Spleen (tissue), 11 donors: ENCODE data around the gene IMPA2. TPM values are rescaled to one million over a fixed set of nuclear protein-coding genes. Genes with fewer than 3 reads are reported as not detected.

Experiments used
- DNase-seq: peaks from one replicate; pipeline ENCODE4 v3.0.0-alpha.2; 2020
- H3K27ac ChIP-seq, 8 donors: fragments of 200-600 bp; sonication (generic) in 7 of 8; 1 replicate in 4 of 8; 2 replicates in 4 of 8; pipeline versions ENCODE4 v1.5.0 to v1.8.0; 2016 to 2021; ENCODE audit warnings: inconsistent platforms in 4 of 8, mild to moderate bottlenecking in 4 of 8, moderate library complexity in 1 of 8
- H3K27me3 ChIP-seq, 7 donors: fragments of 200-600 bp; sonication (generic) in 6 of 7; replicated peaks in 1 of 7; 1 replicate in 4 of 7; 2 replicates in 3 of 7; pipeline versions ENCODE4 v1.5.0 to v1.8.0; 2016 to 2021; ENCODE audit warnings: inconsistent platforms in 3 of 7, mild to moderate bottlenecking in 1 of 7
- H3K36me3 ChIP-seq, 6 donors: fragments of 200-600 bp; sonication (generic) in 5 of 6; 1 replicate in 4 of 6; 2 replicates in 2 of 6; pipeline versions ENCODE4 v1.5.0 to v1.8.0; 2016 to 2021; ENCODE audit warnings: inconsistent platforms in 2 of 6
- H3K4me1 ChIP-seq, 6 donors: fragments of 200-600 bp; sonication (generic) in 5 of 6; 1 replicate in 3 of 6; 2 replicates in 3 of 6; pipeline versions ENCODE4 v1.5.0 to v1.8.0; 2016 to 2021; ENCODE audit warnings: inconsistent platforms in 3 of 6
- H3K4me3 ChIP-seq, 8 donors: fragments of 200-600 bp; sonication (generic) in 7 of 8; 1 replicate in 4 of 8; 2 replicates in 4 of 8; pipeline versions ENCODE4 v1.5.0 to v1.8.0; 2016 to 2021; ENCODE audit warnings: inconsistent platforms in 4 of 8, mild to moderate bottlenecking in 4 of 8, moderate library complexity in 2 of 8
- H3K9me3 ChIP-seq, 8 donors: fragments of 200-600 bp; sonication (generic) in 7 of 8; 1 replicate in 4 of 8; 2 replicates in 4 of 8; pipeline versions ENCODE4 v1.5.0 to v1.8.0; 2016 to 2021; ENCODE audit warnings: inconsistent platforms in 4 of 8
- POLR2A ChIP-seq, 3 donors: fragments of 450-650 bp; IDR thresholded peaks; one replicate each; pipeline ENCODE4 v1.5.1; 2017; ENCODE audit warnings: antibody characterized with exemption in 3 of 3, mild to moderate bottlenecking in 1 of 3
- POLR2AphosphoS5 ChIP-seq, 3 donors: sonication (generic); formaldehyde crosslinking; IDR thresholded peaks; one replicate each; pipeline ENCODE4 v1.5.1; 2017; ENCODE audit warnings: antibody characterized with exemption in 3 of 3
- WGBS, 5 donors: extraction: QIAGEN DNeasy Blood & Tissue Kit in 3 of 5; methylation state at CpG; one replicate each; pipeline versions ENCODE4 v1.1.5 to v1.1.7; 2013 to 2018; 5-methylcytosine and 5-hydroxymethylcytosine counted together
- intact Hi-C: fragments of 100-400 bp; cut with DNase I; formaldehyde crosslinking; loops from one replicate; pipeline ENCODE4 v1.15.0; 2023; ENCODE audit warnings: low total_unique reads
- polyA plus RNA-seq, 3 donors: library from polyadenylated mRNA; stranded (reverse); fragments of 200-250 nt; gene quantifications; one replicate each; pipeline ENCODE4 v1.2.1, GENCODE V29; 2013
- total RNA-seq, 7 donors: library from RNA; depleted of rRNA in 3 of 7; stranded (reverse); fragments of >200 nt in 3 of 7; fragmentation: NEBNext Ultra II Directional in 4 of 7; extraction: Animal tissue kit (Norgen Biotek cat#: 25700) in 4 of 7; gene quantifications; one replicate each; pipeline versions ENCODE4 v1.1.0 to v1.2.1, GENCODE V29; 2016 to 2021
- TF ChIP-seq, protein P1 (sequence below), 11 experiments: fragments of 200-600 bp in 7 of 11; fragments of 450-650 bp in 4 of 11; sonication (generic) in 4 of 11; IDR thresholded peaks in 8 of 11; conservative IDR thresholded peaks in 3 of 11; 1 replicate in 7 of 11; 2 replicates in 4 of 11; pipeline versions ENCODE4 v1.4.0 to v1.8.0; 2016 to 2021; ENCODE audit warnings: antibody characterized with exemption in 11 of 11, inconsistent platforms in 4 of 11, mild to moderate bottlenecking in 1 of 11
- donor health status: healthy with polysubstance abuse.
- donor health status: DM: no; HTN: no; CAD: no; lungs with moderate emphysema.
- donor health status: DM: no; HTN: no; CAD: no.
- donor health status: Bipolar disorder and iron deficiency.
- donor health status: healthy.
- donor health status: DM: no; HTN: no; CAD: no.
- donor health status: DM: yes; HTN: yes; CAD: no.

Gene IMPA2
- total and polyA plus RNA-seq, 10 donors, result 11.1 to 60.7 (median 32.9) TPM

DNA sequence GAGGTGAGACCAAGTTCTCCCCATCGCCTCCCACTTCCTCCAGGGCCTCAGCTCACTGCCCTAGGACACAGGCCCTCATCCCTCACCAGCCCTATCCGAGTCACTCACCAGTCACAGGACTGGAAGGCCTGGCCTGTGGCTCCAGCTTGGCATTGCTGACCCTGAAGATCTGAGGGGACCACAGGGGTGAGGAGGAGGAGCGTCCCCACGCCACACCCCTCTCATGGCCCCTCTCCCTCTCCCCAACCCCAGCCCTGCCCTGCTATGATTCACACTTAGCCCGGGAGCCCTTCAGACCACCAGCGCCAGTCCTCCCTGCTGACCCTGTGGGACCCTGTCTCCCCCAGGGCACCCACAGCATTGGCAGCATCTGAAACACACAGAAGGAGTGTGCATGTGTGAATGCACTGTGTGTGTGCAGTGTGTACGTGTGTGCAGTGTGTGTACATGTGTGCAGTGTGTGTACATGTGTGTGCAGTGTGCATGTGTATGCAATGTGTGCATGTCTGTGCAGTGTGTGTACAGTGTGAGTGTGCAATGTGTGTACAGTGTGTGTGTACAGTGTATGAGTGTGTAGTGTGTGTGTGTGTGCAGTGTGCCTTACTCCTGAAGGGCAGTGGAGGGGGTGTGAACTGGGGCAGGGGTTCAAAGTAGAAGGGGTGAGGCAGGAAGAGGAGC lies 82.9 kb downstream of the IMPA2 start:
- Histone ChIP-seq H3K4me3 (no peak overlapping the region), H3K36me3 (no peaks in the 10 kb centered on the region), H3K27me3 (peaks cover 0 to 6% (median 0%) of the 10 kb centered on the region in 7 donors), H3K27ac (no peak overlapping the region), H3K9me3 (no peaks in the 10 kb centered on the region), H3K4me1 (no peaks in the 10 kb centered on the region)
- TF ChIP-seq POLR2AphosphoS5 (IDR thresholded peaks at IDR 0.05) (no peak), POLR2A (IDR thresholded peaks at IDR 0.05) (no peak)
- TF ChIP-seq, protein P1, sequence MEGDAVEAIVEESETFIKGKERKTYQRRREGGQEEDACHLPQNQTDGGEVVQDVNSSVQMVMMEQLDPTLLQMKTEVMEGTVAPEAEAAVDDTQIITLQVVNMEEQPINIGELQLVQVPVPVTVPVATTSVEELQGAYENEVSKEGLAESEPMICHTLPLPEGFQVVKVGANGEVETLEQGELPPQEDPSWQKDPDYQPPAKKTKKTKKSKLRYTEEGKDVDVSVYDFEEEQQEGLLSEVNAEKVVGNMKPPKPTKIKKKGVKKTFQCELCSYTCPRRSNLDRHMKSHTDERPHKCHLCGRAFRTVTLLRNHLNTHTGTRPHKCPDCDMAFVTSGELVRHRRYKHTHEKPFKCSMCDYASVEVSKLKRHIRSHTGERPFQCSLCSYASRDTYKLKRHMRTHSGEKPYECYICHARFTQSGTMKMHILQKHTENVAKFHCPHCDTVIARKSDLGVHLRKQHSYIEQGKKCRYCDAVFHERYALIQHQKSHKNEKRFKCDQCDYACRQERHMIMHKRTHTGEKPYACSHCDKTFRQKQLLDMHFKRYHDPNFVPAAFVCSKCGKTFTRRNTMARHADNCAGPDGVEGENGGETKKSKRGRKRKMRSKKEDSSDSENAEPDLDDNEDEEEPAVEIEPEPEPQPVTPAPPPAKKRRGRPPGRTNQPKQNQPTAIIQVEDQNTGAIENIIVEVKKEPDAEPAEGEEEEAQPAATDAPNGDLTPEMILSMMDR (IDR thresholded peaks at IDR 0.05 in 8 of 11, conservative IDR thresholded peaks at IDR 0.05 in 3 of 11), result no peak
- intact Hi-C loops, result no loop called here
- no peak for DNase-seq
- WGBS, 5 donors, result 72 to 91% (median 81%) methylated on average over 5 to 7 of the region's 7 CpGs

DNA sequence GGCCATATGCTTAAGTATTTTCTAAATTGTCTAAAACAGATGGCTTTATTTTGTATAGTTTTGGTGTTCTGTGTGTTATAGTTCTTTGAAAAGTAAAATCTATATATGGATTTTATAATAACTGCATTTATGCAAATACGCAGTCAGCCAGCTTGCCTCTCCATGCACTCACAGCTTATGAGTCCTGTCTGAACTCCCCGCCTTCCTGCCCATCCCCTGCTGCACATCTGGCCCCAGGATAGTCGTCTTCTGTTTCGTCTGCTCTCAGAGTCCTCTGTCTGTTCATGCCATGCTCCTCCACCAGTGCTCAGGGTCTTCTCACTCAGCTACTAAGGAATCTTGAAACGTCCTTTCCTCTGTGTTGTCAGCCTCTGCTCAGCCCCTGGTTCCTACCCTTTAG lies 84.1 kb downstream of the IMPA2 start:
- 75 to 83% (median 76%) methylated on average over 5 of the region's 5 CpGs for WGBS, 5 donors
- TF ChIP-seq POLR2A (IDR thresholded peaks at IDR 0.05) (no peak), POLR2AphosphoS5 (IDR thresholded peaks at IDR 0.05) (no peak)
- TF ChIP-seq, protein P1 (IDR thresholded peaks at IDR 0.05 in 8 of 11, conservative IDR thresholded peaks at IDR 0.05 in 3 of 11), result no peak
- H3K27ac ChIP-seq, result no peak overlapping the region
- no peak for DNase-seq
- intact Hi-C loops, result no loop called here
- no peaks in the 10 kb centered on the region for H3K36me3 ChIP-seq
- peaks cover 0 to 6% (median 0%) of the 10 kb centered on the region in 7 donors for H3K27me3 ChIP-seq
- H3K9me3 ChIP-seq, result no peaks in the 10 kb centered on the region
- no peak overlapping the region for H3K4me3 ChIP-seq
- no peaks in the 10 kb centered on the region for H3K4me1 ChIP-seq

DNA sequence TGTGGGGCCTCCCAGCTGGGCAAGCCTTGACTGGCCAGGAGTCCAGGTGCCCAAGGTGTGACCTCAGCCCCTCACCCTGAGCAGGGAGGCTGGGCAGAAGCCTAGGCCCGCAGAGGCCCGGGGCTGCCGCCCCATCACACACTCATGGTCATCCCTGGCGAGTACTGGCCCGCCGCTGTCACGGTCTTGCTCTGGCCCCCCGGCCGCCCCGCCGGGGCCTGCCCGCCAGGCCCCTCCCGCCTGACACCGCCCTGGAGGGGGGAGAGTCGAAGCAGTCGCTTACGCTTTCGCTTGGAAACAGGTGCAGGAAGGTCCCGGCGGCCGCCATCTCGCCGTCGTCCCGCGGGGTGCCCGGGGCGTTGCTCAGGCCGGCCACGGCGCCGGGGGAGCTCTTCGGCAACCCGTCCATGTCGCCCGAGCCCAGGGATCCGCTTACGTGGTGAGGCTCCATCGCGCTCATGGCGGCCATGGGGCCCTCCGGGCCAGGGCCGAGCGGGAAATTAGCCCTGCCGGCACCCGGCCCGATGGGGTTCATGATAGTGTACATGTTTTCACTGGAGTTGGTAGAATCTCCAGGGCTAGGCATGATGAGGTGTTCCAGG lies 85.7 kb downstream of the IMPA2 start:
- no peaks in the 10 kb centered on the region for H3K9me3 ChIP-seq
- H3K36me3 ChIP-seq, result no peaks in the 10 kb centered on the region
- H3K4me3 ChIP-seq, result no peak overlapping the region
- H3K27me3 ChIP-seq, result peaks cover 0 to 6% (median 0%) of the 10 kb centered on the region in 7 donors
- TF ChIP-seq POLR2AphosphoS5 (IDR thresholded peaks at IDR 0.05) (no peak), POLR2A (IDR thresholded peaks at IDR 0.05) (no peak)
- TF ChIP-seq, protein P1 (IDR thresholded peaks at IDR 0.05 in 8 of 11, conservative IDR thresholded peaks at IDR 0.05 in 3 of 11), result no peak
- H3K4me1 ChIP-seq, result no peaks in the 10 kb centered on the region
- no peak for DNase-seq
- H3K27ac ChIP-seq, result no peak overlapping the region
- 95 to 98% (median 97%) methylated on average over 35 to 47 of the region's 47 CpGs for WGBS, 5 donors
- intact Hi-C loops, result no loop called here

- no peak for DNase-seq
- Histone ChIP-seq H3K36me3 (no peaks in the 10 kb centered on the region), H3K9me3 (no peaks in the 10 kb centered on the region), H3K27ac (no peak overlapping the region), H3K27me3 (peaks cover 0 to 6% (median 0%) of the 10 kb centered on the region in 7 donors), H3K4me3 (no peak overlapping the region), H3K4me1 (no peaks in the 10 kb centered on the region)
- TF ChIP-seq, protein P1 (IDR thresholded peaks at IDR 0.05 in 8 of 11, conservative IDR thresholded peaks at IDR 0.05 in 3 of 11), result no peak
- TF ChIP-seq POLR2A (IDR thresholded peaks at IDR 0.05) (no peak), POLR2AphosphoS5 (IDR thresholded peaks at IDR 0.05) (no peak)
- intact Hi-C loops, result no loop called here
- WGBS, 5 donors, result 95 to 97% (median 95%) methylated on average over 16 to 26 of the region's 26 CpGs
Observed at GRCh38 chr18:12067671-12068070, 86.4 kb downstream of the IMPA2 start.
